NCI-H2171 treated with DMSO at 0.1 percent for 48 hours (cell line): ENCODE results near the gene SPTLC3.
"Not testable (repeated sequence)": the region's sequence is repeated elsewhere in the genome, so short reads cannot be mapped to it uniquely, and the experiment has no call there.

Experiments
- DNase-seq: peaks from one replicate; lab custom pipeline; 2025; lab: John Stamatoyannopoulos, UW

The SPTLC3 gene

DNA sequence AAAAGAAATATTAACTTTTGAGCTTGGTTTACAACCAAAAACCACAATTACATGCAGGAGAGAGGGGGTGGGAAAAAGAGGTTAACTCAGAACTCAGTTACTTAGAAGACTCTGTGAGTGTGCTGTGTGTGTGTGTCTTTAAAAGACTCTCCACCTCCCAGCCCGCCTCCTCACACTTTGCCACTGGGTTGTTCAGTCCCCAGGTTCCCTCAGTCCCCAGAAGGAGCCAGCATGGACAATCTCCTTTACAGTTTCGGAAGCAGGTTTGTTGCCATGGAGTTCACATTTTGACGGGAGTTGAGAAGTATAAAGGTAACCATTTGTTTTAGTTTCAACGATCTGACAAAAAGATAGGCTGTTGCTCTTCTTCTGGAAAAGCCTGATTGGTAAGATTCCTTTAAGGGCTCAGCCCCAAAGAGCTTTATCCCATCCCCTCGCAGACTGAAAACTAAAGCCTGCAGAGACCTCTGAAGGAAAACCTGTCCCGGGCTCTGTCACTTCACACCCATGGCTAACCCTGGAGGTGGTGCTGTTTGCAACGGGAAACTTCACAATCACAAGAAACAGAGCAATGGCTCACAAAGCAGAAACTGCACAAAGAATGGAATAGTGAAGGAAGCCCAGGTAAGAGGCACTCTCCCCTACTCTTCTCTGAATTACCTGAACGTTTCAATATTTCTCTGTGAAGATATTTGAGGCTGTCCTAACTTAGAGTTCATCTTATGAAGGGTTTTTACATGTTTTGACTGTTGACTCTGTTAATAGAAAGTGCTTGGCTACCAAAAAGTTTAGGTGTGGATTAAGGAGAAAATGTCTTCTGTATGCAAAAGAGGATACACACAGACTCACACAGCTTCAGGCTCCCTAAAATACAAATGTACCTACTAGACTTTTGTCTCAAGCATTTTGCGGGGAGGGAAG, at the start of gene SPTLC3:
SPTLC3 (plus strand) TSS at position 212 of the 921 bp plus-strand sequence; CDS start at position 508, 296 bp downstream.
- no peak for DNase-seq

DNA sequence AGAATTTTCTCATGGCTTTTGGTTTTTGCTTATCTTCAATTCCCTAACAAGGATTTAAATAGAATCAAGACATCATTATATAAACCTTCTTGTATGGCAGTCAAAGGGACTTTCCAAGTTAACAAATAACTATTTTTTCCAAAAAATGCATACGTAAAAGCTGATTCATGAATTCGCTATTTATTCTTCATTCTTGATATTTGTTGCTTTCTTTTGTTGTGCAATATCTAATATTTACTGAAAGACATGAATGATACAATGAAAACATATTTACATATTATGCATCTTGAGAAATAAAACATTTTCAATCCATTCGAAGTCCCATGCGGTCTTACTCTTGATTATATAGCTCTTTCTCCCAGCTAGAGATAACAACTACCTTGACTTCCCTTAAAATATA, 47.0 kb upstream of the SPTLC3 start:
- DNase-seq, result no peak

DNA sequence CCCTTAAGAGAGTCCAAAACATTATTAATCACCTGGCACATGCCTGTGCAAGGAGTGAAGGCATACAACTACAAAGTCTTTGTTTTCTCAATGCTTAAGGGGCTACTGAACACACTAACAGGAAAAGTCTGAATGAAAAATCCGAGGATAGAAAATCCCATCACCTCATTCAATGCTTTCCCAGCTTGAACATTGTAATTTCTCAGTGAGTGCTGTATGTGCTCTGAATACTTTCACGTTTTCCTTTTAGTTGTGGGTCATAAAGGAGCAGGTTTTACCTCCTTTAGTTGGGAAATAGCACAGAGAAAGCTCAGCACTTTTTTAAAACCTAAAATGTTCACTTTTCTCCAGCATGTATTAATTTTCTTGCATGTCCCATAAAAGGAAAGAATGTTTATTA, 45.9 kb upstream of the SPTLC3 start:
- no peak for DNase-seq

DNA sequence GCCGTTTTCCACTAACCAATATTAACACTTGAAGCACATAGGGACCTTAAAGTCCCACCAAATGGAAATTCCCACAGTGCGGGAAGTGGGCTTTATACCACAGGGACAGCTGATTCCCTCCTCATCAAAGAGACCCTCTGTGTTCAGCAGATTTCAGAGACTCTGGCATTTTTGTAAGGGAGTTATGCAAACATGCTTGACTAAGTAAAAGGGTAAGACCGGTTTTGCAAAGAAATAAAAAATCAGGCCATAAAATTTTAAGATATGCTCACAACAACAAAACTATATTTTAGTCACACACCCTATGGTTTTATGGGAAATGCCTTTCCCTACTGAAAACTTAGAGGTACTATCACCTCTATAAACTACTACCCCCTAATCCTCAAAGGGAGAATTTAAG, 45.4 kb upstream of the SPTLC3 start:
- no peak for DNase-seq

DNA sequence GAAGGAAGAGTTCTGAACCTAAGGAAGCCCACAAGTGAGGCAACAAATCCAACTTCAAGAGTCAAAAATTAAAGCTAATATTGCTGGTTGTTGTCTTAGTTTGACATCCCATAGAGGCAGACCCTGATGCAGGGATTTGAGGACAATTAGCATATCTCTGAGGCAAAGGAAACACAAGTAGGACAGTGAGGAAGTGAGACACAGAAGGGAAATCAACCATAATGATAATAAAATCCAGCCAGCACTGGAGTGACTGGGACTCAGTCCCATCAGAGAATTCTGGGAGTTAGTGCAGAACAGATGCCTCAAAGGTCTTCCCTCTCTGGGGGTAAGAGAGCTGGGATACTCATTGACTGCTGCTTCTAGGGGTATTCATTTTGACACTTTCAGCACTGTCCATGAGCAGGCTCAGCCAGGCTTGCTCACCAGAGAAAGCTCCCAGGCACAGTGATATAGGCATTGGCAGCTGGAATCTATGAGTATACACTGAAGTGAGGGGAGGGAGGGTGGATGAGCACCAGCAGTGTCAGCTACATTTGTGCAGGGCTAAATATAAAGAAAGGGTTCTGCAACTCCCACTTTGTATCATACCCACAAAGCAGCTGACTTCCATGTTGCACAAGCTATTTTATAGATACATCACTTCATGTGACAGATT, 43.4 kb upstream of the SPTLC3 start:
- DNase-seq, result no peak

DNA sequence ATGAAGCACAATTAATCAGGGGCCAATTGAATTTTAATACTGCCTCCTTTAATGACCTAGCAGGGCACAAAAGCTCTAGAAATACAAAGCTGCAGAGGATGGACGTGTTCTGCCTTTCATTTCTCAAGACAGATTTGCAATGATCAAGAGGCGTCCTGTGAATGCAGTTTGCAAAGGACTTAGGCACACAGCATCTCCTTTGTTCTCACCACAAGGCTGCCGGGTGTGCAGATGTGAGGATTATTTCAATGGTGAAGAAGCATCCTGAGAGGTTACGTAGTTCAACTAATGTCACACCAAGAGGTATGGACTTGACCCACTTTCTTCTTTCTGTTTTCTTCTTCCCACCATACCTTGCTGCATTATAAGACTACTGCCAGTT, 42.9 kb upstream of the SPTLC3 start:
- DNase-seq, result no peak

DNA sequence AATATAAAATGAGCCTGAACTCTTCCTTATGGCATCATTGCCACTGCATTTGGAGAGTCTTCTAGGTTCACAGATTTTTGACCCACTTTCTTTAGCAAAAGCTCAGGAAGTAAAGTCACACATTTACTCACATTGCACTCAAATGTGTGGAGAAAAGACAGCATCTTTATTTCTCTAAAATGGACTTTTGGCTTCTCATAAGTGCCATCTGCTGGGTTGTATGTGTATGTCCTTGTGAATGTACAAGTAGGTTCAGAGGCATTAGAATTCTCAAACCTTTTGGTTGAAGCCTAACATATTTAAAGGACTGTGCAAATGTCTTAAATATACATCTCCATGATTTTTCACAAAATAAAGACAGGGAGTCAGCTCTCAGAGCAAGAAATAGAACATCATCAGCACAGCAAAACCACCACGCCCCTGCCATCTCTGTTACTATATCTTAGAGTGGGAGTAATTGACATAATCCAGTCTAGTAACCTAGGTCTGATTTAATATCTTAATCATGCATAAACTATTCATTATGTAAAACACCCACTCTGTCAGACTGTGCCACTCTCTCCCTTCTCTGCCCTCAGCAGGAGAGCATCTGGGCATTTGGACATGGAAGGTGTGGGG, 42.2 kb upstream of the SPTLC3 start:
- DNase-seq, result peak; percentile 12

DNA sequence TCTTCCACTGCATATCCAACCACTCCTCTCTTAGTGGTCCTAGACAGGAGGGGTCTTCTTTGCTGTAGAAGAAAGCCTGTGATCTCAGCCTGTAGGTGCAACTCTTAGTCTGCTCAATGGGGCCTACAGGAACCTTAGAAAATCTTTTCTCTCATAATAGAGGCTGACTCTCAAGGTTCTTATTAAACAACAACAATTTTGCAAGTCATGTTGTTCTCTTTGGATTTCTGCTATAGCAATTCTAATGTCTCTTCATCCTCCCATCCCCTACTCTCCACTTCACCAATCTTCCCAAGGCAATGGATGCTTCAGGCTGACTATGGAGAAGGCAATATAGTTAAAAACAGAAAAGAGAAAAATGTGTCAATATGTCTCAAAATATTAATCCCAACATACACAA, 40.8 kb upstream of the SPTLC3 start:
- no peak for DNase-seq

DNA sequence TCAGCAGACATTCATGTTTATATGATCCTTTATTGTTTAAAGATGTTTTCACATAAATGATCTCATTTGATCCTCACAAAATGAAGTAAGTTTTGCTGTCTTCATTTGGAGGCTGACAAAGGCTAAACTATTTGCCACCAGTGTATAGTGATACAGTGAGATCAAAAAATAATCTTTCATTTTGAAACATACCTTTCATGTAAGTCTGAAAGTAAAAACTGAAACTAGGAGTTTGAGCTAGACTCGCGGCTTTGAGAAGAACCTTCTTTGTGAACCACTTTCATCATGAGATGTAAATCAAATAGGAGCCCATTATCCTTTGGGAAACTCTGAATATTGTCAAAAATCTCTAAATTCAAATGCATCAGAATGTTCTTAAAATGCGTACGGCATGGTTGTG, 40.3 kb upstream of the SPTLC3 start:
- DNase-seq, result no peak

DNA sequence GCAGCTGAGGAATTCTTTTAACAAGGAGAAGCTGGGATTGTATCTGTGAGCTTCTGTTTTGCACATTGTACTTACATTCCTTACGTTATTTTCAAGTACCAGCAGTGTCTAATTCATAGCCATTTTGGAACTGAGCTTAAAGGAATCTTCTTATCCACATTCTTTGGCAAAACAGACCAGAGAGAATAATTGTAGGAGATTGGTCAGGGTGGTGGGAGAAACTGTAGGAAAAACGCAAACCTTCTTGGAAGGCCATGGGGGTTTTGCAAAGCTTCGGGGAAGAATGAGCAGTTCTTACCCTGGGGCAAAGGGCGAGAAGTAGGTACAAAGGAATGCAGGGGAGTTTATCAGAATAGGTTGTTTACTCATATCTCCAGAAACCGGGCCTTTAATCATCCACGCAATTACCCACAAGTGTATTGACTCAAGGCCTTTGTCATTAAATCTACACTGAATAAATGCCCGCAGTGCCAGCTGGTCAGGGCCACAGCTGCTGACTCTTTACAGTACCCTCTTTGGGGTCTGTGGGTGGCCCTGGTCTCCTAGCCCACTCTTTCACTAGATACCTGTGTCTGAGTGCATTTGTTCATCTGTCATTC, 39.6 kb upstream of the SPTLC3 start:
- DNase-seq, result no peak

DNA sequence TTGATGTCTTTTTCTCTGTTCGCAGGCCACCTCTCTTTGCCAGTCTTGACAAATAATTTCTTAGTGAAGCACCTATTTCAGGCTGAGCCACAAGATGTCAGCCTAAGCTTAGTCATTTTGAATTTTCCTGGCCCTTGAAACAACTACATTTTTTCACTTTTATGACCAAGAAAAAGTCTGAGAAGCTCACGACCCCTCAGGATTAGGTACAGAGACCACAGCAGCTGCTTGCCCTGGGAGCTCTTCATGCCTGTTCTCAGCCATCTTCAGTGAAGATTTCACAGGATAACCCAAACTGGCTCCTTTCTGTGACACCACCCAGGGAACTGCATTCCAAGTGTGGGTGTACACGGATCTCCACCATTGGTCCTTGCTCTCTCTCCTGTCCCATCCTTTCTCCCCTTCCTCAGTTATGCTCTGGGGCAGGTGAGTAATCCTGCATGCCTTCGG, 38.4 kb upstream of the SPTLC3 start:
- peak; percentile 43 for DNase-seq

DNA sequence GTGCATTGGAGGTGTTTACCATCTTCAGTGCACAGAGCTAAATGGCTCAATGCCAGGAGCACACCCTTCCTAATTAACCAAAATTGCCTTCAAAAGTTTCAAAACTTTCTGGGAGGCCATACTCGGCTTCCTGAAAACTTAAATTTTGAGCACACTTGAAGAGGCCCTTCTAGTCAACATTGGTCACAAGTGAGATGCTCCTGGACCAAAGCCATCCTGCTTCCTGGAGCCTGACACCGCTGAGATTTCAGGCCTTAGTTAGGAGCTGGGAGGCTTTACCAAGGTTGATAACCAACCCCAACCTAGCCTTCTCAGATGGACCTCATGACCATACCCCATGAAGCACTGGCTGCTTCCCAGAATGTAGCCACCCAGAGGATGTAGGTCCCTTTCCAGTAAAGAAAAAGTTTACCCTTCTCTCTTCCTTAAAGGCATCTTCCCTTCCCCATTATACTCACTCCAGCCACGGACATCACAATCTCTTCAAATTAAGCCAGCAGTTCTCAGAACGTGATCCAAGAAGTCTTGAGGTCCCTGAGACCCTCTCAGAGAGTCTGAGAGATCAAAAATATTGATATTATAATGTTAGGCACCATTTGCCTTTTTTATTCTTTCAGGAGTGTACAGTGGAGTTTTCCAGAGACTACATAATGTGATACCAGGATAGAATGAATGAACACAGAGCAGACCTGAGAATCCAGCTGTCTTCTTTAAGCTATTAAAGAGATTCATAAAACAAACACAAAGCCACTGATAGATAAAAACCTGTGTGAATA, 32.8 kb upstream of the SPTLC3 start:
- no peak for DNase-seq

DNA sequence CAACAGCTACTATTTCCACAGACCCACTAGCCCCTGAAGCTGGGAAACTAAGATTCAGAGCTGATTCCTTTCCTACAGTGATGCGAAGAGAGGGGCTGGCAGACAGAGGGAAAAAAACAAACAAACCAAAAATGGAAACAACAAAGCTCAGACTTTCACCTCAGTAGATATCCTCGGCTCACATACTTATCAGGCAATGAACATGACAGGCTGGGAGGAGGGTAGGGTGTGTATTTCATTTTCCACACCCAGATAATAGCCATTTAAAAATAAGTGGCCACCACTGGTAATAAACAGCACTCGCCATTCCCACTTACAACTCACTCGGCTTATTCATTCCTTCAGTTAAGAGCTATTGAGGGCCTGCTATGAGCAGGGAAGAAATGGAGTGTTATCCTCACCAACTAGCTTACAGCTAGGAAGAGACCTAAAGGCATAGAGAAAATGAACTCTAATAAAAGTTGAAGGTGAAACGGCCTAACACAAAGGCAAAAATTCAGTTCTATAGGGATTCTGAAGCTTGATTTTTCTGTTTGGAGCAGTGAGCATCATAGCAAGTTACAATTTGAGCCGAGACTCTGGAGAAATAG, 32.0 kb upstream of the SPTLC3 start:
- no peak for DNase-seq

DNA sequence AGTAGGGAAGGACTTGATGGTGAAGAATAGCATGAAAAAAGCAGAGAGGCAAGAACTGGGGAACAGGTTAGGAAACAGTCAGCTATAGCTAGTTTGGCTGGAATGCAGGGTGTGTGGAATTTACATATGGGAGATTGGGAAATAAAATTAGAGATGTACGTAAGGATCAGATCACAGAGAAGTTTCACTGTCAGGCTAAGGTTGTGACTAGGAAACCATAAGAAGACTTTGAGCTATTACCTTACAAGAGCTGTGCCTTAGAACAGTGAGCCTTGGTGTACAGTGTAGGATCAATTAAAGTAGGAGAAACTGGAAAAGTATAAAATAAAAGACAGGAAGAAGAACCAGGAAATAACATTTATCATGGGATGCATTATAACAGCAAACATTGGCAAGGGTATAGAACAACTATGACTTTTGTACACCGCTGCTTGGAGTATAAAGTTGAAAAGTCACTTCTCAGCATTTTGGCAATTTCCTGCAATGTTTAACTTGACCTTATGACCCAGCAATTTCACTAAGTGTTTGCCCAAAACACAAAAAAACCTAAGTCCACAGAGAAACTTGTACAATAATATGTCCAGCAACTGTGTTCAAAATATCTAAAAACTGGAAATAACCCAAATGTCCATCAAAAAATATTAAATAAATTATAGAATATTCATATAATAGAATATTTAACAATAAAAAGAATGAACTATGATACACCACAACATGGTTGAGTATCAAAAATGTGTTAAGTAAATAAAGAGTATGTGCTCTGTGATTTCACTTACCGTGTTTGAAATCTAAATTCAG, 31.2 kb upstream of the SPTLC3 start:
- DNase-seq, result no peak

DNA sequence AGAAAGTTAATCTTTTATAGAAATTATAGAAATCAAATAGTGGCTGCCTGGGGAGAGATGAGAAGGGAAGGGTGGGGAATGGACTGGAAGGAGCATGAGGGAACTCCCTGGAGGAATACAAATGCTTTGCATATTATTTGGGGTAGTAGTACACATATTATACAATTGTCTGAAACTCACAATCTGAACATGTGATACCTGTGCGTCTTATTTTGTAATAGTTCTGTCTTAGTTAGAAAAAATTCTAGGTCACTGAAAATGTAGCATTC, 30.7 kb upstream of the SPTLC3 start:
- no peak for DNase-seq

DNA sequence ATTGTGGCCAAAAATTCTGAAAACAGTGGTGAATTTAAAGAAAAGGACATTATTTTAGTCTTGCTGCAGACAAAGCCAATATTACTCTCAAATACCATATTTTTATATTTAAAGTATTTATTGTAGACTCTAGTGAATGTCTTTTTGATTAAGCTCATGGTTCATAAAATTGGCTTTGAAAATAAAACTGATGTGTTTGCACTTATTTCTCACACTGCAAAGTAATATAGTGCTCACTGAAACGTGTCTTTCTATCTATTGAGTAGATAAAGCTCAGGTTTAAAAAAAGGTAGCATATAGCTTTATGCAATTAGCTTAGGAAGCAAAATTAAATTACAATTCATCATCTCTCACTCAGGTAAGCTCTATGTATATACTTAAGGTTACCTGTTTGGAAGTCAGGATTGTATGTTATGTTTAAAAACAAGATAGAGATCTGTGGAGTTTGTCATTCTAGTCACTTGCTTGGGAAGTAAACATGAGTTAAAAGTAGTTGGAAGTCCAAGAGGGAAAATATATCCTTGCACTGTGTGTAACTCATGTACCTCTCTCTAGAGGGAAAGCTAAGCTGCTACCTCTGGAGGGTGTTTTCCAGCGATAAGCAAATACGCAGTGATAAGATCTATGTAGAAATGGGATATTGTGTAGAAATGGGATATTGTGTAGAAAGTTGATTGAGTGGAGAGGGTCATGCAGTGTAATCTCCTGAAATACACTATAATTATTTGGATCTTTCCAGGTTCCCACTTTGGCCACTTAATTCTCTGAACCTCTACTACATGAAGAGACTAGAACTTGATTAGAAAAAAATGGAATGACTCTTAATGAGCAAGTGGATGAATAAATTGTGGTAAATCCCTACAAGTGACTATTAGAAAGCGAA, 29.9 kb upstream of the SPTLC3 start:
- peak; percentile 2 for DNase-seq

DNA sequence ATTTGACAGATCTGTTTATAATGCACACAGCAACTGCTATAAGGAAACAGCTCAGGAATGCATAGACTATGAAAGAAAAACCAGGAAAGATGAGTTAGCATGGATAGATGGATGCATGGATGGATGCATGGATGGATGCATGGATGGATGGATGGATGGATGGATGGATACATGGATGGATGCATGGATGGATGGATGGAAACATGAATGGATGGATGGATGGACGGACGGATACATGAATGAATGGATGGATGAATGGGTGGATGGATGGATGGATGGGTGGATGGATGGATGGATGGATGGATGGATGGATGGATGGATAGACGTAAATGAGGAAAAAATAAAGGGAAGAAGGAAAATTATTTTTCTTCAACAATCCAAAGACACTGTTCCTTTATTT, 29.1 kb upstream of the SPTLC3 start:
- DNase-seq, result not testable (repeated sequence)

DNA sequence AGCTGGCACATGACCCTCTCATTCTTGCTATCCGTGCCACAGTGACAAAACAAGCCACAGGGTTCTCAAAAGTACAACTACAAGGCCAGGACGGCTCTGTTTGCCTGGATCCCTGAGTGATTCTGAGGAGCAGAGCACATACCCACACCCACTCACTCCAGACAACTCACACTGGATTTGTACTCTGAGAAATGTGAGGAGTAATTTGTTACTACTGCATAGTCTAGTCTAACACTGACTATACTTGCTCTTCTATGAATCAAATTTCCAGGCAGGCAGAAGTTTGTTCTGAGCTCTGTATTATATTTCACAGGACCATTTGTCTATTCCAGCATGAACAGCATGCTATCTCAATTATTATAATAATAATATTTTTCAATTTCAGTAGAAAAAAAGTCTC, 26.7 kb upstream of the SPTLC3 start:
- no peak for DNase-seq

DNA sequence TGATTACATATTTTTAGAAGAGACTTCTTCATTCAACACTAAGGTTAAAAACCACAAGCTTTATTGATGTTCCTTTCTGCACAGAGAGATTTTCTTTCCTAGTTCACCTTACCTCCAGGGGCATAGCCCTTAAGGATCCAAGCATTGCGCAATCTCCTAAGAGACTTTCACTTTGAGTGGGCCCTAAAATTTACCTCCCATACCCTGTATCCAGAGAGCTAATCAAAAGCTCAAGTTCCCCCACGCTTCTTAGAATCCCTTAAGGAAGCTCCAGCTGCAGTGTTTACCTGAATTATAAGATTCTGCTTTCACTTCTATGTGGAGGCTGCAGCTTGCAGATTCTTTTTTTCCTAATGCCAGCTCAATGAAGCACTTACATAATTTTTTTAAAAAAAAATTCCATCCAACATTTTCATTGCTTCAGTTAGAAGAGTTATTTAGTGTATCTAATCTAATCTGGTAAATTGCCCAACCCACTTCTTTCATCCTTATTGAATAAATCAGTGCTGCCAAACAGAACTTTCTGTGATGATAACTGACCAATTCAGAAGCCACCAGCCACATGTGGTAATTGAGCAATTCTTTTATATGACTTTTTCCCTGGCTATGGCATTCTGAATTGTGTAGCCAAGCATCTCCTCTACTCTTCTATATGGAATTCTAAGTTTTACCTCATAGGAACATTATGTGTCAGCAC, 24.6 kb upstream of the SPTLC3 start:
- no peak for DNase-seq
